ELR (cell line): ENCODE results near the gene RXRA.

Experiments used
- DNase-seq: peaks from one replicate; pipeline ENCODE4 v3.0.0-alpha.2; 2015; ENCODE audit warnings: low read depth

RXRA gene

DNA sequence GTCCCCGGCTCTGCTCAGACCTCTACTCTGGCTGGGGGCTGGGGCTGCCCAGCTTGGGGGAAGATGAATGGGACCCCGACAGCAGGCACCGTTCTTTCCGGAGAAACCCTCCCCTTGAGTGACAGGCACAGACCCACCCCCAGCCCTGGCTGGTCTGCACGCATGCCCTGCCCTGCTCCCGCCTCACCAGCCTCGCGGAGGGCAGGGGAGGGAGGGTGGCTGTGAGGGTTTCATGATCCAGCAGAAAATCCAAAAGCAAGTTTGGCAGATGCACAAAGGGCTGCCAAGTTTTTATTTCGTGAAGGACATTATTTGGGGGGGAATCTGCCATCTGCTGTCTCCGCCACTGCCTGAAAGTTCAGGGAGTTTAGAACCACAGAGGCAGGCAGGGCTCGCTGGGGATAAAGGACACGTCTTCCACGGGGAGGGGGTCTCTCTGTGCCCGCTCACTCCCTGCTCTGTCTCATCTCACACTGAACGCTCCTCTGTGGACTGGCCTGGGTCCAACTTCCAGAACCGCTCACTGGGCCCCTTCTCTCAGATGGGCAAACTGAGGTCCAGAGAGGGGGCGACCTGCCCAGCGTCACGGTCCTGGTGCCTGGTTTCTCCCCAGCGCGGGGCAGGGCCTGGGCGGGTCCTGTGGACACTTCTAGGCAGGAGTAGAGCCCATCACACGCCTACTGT is 92.9 kb downstream of the RXRA start:
- DNase-seq, result no peak

DNA sequence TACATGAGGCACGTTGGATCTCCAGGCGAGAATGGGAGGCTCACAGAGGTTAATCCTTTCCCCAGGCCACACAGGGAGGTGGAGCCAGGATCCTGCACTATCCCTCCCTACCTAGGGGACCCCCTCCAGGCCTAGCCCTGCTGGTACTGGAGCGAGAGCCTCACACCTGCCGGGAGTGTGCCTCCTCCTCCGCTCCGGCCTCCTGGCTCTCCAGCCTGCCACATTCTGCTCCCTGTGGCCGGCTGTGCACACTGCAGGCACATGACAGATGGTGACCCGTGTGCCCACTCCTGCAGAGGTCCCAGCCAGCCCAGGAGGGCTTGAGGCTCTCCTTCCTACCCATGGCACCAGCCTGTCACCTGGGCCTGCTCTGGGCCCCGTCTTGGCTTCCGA is 93.4 kb downstream of the RXRA start:
- DNase-seq, result peak; percentile 47

DNA sequence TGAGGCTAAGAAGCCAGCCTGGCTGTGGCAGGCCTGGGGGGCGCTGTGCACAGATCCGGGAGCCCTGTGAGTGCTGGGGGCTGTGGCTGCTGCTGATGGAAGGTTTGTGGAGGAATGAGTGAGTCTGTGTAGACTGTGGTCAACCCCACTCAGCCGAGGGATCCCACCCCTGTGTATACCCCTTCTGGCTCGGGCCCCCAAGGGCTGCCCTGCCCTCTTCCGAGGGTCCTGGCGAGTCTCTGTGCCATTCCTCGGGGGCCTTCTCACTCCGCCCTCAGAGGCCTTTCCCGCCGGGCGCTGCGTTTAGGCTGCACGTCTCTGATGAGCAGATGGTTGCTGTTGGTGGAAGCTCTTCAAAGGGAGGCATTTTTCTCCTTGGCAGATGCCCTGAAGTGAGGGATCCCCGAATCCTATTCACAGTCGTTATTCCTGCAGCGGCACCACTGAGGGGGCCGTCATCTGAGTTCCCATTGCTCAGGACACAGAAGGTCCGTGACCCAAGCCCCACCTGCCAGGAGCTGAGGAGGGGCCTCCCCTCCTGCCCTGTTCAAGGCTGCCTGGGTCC is 94.1 kb downstream of the RXRA start:
- DNase-seq, result no peak

DNA sequence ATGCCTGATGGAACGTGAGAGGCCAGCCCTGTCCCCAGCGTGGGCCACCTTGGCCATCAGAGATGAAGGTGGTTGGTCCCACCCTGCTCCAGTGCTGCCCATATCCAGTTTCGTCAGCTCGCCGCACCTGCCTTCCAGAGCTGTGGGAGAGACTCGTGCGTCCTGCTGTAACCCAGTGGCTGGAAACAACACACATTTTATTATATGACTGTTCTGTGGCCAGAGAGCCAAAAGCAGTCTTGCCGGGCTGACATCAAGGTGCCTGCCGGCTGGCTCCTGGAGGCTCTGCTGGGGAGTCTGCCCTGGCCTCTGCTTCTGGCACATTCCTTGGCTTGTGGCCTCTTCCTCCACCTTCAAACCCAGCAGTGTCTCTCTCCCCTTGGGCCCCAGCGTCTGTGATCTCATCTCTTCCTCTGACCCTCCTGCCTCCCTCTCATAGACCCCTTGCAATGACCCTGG is 94.7 kb downstream of the RXRA start:
- no peak for DNase-seq

DNA sequence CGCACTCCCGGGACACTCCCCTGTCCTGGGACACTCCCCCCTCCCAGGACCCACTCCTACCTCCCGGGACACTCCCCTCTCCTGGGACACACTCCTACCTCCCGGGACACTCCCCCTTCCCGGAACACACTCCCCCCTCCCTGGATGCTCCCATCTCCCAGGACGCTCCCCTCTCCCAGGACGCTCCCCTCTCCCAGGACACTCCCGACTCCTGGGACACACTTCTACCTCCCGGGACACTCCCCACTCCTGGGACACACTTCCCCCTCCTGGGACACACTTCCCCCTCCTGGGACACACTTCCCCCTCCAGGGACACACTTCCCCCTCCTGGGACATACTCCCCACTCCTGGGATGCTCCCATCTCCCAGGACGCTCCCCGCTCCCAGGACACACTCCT is 95.6 kb downstream of the RXRA start:
- no peak for DNase-seq

DNA sequence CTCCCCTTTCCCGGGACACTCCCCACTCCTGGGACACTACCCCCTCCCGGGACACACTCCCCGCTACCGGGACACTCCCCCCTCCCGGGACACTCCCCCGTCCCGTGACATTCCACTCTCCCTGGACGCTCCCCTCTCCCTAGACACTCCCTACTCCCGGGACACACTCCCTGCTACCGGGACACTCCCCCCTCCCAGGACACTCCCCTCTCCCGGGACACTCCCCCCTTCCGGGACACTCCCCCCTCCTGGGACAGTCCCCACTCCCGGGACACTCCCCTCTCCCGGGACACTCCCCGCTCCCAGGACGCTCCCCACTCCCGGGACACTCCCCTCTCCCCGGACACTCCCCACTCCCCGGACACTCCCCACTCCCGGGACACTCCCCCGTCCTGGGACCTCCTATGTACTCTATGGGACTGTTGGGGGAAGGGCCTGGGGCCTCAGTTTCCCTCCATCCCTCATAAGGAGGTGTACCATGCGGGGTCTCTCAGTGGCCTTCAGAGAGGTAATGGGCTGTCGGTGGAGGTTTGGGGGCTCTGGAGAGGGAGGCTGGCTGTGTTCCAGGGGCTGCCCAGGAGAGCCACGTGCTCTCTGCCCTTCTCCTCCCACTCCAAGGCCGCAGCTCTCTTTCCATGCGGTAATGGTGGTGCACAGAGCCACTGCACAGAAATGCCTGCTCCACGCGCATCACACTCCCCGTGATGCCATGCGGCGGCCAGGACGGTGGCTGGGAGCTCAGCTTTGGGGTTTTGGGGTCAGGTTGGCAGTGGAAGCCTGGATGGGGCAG is 96.2 kb downstream of the RXRA start:
- no peak for DNase-seq

DNA sequence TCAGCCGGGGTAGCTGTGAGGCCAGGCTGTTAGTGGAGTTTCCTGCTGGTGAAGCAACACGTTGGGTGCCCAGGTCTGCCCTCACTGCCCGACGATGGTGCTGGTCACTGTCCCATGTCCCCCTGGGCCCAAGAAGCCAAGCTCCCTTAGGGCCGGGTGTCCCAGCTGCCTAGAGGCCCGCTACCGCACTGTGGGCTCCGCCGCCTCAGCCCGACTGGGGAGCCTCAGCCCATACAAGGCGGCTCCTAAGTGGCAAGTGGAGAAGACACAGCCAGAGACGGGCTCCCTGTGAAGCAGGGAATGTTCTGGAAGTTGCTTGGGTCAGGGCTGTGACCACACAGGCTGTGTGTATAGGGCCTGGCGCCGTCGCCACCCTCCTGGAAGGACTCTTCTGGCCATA is 96.9 kb downstream of the RXRA start:
- no peak for DNase-seq

DNA sequence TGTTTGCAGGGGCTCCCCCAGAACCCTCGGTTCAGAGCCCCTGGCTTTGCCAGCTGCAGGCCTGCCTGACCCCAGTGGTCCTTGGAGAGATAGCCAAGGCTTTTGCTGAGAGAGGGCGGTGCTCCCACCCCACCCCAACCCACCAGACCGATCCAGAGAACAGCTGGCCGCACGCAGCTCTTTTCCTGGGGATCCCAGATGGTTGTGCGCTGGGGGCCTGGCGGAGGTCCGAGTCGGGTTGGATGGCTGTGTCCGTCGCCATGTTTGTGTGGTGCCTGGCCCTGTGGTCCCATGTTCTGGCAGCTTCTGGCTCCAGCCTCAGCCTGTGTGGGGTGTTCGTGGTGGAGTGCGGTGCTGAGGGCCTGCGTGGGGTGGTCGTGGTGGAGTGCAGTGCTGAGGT is 97.5 kb downstream of the RXRA start:
- DNase-seq, result no peak

DNA sequence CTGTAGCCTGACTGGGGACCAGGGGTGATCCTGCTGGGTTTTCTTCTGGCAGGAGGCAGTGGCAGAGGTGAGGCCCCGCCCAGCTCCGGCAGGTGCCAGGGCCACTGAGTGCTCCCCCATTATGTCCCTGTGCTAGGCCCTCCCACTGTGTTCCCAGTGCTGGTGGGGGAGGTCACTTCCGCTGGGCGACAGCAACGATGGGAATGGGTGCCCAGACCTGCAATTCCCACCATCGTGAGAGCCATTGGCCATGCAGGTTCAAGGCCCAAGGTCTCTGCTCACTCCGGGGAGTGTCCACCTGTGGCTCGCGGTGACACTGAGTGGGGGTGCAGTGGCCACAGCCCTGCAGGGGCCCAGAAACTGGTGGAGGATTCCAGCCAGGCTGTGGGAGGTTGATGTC is 98.6 kb downstream of the RXRA start:
- no peak for DNase-seq

DNA sequence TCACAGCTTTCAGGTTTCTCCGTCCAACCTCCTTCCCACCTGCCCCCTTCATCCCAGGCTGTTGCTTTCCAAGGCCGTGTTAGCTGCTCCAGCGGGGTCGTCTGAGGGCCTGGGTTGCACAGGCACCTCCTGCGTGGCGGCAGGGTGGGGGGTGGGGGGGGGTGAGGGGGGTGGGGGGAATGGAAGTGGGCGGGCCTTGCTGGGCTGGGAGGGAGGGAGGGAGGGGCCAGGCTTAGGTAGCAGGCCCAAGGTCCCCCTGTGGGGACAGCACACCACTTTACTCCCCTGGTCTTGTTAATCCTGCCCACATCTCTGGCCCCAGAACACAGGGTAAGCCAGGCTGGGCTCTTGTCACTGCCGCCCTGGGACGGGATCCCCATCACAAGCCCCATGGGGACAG is 99.1 kb downstream of the RXRA start:
- DNase-seq, result no peak

DNA sequence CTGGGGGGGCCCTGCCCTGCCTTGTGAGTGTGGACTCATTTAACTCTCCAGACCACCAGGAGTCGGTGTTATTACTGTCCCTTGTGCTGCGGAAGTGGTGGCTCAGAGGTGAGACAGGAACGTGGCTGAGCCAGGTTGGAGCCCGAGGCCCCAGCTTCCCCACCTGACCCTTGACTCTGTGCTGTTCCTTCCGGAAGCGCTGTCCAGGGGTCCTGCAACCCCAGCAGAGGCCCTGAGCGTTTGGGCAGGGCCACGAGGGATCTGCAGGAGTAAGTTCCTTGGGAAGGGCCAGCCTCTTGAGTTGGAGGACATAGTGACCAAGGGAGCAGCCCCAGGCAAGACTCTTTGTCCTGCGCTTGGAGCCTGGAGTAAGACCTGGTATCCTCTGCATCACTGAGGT is 99.6 kb downstream of the RXRA start:
- no peak for DNase-seq

DNA sequence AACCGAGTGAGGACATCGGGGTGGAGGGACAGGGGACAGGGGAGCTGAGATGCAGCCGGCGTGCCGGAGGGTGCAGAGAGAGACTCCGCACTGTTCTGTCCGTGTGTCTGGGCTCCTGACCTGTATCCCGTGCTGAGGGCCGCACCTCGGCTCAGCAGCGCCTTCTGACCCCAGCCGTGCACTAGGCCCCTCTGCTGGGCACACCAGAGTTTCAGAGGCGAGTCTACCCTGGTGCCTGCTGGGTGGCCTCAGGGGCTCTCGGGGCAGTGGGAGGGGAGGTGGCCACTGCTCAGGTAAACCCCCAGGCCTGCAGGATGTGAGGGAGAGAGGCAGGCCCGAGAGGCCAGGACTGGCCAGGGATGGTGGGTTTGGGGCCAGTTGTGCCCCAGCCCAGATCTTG is 100.2 kb downstream of the RXRA start:
- DNase-seq, result no peak

DNA sequence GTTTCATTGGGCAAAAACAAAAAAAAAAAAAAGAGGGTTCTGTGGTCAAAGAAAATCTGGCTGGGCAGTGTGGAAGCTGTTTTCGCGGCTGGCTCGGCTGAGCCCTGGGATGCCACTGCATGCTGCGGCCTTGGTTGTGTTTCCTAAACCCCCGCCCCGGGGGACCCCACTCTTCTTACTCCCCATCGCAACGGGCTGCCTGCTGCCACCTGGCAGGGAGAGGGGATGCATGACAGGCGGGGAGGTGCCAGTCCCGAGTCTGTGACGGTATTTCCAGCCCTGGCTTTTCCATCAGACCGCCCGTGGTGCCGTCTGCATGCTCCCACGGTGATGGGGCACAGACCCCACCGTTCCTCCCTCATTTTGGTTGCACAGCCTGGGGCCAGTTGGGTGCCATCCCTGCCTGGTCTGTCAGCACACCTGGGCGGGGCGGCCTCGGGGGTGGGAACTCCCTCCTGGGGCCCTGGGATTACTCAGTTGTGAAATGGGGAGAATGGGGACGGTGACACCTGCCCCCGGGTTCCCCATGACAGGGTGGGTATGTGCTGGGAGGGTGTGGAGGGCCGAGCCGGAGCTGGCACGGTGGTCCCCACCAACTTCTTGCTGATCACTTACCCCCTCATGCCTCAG is 101.0 kb downstream of the RXRA start:
- no peak for DNase-seq

DNA sequence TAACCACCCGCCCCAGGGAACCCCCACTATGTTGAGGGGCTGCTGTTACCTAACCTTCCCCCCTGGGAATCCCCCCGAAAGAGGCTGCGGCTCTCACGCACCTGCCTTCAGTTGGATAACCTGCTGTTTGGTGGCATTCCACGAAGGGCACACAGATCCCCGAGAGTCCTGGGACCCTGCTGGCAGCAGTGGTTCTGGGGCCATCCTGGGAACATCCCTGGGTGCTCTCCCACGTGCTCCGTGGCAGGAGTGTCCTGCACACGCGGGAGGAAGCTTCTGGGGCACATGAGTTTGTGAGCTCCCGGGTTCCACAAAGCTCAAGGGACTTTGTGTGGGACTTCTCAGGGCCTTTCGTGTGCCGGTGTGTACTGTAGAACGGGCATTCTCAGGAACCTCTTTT is 102.3 kb downstream of the RXRA start:
- no peak for DNase-seq

DNA sequence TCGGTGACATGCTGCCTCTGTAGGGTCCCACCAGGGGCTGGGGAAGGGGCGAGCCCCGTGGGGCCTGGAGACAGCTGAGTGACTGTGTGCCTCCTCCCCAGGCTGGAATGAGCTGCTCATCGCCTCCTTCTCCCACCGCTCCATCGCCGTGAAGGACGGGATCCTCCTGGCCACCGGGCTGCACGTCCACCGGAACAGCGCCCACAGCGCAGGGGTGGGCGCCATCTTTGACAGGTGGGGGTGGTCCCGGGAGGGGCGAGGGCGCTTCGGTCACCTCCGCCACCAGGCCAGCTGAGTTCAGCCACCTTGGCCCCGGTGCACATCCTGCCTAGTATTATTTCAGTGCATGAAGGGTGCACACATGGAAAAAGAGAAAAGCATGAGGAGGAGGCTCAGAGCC is 102.8 kb downstream of the RXRA start:
- DNase-seq, result no peak

DNA sequence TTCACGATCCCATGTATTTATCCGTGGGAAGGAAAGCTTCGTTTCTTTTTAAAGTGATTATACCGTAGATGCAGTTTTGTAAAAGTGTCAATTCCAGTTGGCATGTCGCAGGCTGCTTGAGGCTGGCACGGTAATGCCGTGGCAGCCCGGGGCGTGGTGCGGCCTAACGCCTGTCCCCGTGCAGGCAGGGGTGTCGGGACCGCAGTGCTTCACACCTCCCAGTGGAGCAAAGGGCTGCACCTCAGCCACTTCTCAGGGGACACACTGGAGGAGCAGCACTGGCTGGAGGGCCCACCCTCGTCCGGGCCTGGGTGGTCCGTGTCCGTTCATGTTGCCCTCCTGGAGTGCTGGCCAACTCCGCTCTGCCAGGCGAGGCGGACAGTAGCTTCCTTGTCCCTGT is 103.2 kb downstream of the RXRA start:
- no peak for DNase-seq

DNA sequence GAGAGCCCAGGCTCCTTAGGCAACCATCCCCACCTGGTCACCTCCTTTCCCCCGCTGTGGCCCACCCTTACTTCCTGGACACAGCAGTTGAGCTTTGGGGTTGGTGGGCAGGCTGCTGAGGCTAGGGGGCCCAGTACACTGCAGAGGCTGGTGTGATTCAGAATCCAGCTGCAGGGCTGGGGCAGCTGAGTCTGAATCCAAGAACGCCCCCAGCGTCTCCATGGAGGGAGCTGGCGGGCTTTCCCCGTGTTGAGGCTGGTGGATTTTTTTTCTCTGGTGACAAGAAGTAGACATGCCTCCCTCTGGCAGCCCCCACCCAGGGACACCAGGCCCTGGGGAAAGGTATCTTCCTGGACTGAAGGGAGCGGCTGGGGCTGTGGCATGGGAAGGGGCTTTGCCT is 104.8 kb downstream of the RXRA start:
- no peak for DNase-seq

DNA sequence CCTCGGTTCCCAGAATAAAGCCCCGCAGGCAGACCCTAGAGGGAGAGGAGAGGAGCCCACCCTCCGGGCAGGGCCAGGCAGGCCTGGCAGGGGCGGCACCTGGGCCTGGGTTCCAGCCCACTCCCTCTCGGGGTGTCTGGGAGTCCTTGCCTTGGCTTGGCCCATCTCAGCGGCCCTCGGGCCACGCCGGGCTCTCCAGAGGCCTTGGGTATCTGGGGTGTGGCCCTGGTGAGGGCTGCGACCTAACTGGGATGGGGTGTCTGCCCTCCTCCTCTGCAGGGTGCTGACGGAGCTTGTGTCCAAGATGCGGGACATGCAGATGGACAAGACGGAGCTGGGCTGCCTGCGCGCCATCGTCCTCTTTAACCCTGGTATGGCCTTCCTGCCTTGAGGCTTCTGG is 105.4 kb downstream of the RXRA start:
- DNase-seq, result no peak

DNA sequence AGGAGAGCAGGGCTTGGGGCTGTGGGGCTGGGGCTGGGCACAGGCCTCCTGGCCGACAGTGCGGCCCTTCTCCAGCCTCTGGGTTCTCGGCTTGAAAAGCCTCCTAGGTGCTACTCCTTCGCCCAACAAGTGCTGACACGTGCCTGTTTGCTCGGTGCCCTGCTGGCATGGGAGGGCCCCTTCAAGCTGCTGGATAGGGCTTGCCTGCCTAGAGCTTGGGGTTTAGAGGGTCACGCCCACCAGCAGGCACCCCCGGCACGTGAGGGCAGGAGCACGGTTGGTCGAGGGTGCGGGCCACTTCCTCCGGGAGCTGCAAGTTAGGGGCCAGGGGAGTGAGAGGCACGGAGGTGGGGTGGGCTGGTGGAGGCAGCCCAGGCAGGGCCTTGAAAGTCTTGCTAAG is 106.2 kb downstream of the RXRA start:
- DNase-seq, result no peak

DNA sequence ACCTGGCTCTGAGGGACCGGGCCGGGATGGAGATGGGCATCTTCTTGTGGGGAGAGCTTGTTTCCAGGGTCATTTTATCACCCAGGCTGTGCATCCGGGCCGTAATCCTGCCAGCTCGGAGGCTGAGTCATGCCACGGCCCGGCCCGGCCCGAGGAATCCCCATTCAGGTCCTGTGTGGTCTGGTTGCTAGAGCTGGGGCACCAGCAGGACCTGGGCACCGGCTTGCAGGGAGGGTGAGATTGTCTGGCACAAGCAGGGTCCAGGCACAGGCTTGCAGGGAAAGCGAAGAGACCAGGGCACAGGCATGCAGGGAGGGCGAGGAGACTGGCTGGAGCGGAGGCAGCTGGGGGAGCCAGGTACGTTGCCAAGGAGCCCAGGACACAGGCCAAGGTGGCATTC is 106.8 kb downstream of the RXRA start:
- peak; percentile 57 for DNase-seq

DNA sequence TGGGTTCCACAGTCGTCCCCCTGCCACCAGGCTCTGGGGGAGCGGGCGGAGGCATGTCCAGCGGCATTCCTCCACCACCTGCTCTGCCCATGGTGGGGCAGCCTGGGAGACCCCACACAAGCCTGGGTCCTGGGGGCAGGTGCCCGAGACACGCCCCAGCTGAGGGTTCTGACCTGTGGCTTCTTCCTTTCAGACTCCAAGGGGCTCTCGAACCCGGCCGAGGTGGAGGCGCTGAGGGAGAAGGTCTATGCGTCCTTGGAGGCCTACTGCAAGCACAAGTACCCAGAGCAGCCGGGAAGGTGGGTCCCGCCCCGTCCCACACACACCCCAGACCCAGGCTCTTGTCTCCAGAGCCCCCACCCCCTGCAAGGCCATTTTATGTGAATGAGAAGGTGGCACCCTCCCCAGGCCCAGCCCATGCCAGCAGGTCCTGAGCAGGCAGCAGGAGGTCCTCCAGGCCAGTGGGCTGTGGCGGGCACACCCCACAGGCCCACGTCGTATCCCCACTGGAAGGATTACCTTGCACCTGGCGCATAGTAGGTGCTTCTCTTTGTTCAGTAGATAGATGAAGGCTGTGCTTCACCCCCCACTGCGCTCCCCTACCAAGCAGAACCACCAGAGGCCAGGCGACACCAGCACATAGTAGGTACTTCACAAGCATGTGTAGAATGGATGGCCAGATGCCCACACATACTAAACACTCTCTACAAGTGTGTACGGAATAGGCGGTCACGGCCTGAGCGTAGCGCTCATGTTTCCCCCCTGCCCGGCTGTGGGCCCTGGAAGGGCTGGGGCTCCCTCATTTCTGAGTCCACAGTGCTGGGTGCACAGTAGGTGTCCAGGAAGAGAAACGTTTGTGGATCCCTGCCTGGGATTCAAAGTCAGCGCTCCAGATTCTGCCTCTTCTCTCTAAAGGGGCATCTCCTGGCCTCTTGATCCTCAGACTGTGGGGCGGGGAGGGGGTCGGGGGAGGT is 107.9 kb downstream of the RXRA start:
- no peak for DNase-seq
